Measurements from ENCODE around the gene VPS26C. TPM values are rescaled to one million over a fixed set of nuclear protein-coding genes. Genes with fewer than 3 reads are reported as not detected.
A peak's percentile ranks its signal among the peaks of the same experiment; 100 is the strongest.

The VPS26C gene
- total and polyA plus RNA-seq, 9 of the 15 experiments (the other 6 are each of a cell fraction or from before 2014, with no cell fraction given), result 32.8 to 48.7 (median 42.1) TPM

GRCh38 chr21:37210130-37210529, 57.0 kb downstream of the VPS26C start (continued):
- TF ChIP-seq PHF8 (IDR thresholded peaks at IDR 0.05; ENCODE audit: borderline replicate concordance, low read length), result no peak
- TF ChIP-seq PPARD (CRISPR knock-in tag; IDR thresholded peaks at IDR 0.05), result no peak
- no peak for TF ChIP-seq CTCFL (IDR thresholded peaks at IDR 0.05; ENCODE audit: borderline replicate concordance, insufficient read depth, low read depth, low read length, poor library complexity, severe bottlenecking)
- TF ChIP-seq IRF2 (CRISPR knock-in tag; IDR thresholded peaks at IDR 0.05), result no peak
- TF ChIP-seq ZNF212 (CRISPR knock-in tag; IDR thresholded peaks at IDR 0.05), result no peak
- no peak for TF ChIP-seq CHD1 (IDR thresholded peaks at IDR 0.05; ENCODE audit: low read length)
- no peak for TF ChIP-seq EHMT2 (IDR thresholded peaks at IDR 0.05)
- TF ChIP-seq NR2C2 (CRISPR knock-in tag; IDR thresholded peaks at IDR 0.05), result no peak
- TF ChIP-seq NR2C2 (tag; IDR thresholded peaks at IDR 0.05), result no peak
- no peak for TF ChIP-seq PBX2 (CRISPR knock-in tag; IDR thresholded peaks at IDR 0.05; ENCODE audit: low read depth)
- TF ChIP-seq PBX2 (tag; conservative IDR thresholded peaks at IDR 0.05; ENCODE audit: low read depth), result 0 out of 2 replicates have a peak, but pooled peaks have one; percentile 8
- no peak for TF ChIP-seq ZBTB8A (IDR thresholded peaks at IDR 0.05; ENCODE audit: partially characterized antibody)
- TF ChIP-seq BRCA1 (IDR thresholded peaks at IDR 0.05), result no peak
- TF ChIP-seq BRCA1 (CRISPR knock-in tag; IDR thresholded peaks at IDR 0.05), result no peak
- TF ChIP-seq RFX1 (IDR thresholded peaks at IDR 0.05), result peak; percentile 86
- no peak for TF ChIP-seq KLF6 (CRISPR knock-in tag; IDR thresholded peaks at IDR 0.05; ENCODE audit: borderline replicate concordance)
- no peak for TF ChIP-seq RHOXF2B (CRISPR knock-in tag; conservative IDR thresholded peaks at IDR 0.05)

All from K562 (cell line).